DND-41 (cell line): ENCODE measurements around the gene MYH11.

ENCODE experiments used
- EZH2 ChIP-seq: IDR thresholded peaks from 3 replicates; pipeline ENCODE4 v1.6.1; 2012; ENCODE audit warnings: borderline replicate concordance, low read depth, mild to moderate bottlenecking, moderate library complexity, low read length, inconsistent platforms; ENCODE audit not compliant: severe bottlenecking
- TF ChIP-seq, protein P1 (sequence below): IDR thresholded peaks from 2 replicates; pipeline ENCODE4 v1.5.1; 2012; ENCODE audit warnings: borderline replicate concordance, low read length, moderate library complexity, mild to moderate bottlenecking; ENCODE audit not compliant: poor library complexity, severe bottlenecking; ENCODE audit errors: extremely low read depth

DNA sequence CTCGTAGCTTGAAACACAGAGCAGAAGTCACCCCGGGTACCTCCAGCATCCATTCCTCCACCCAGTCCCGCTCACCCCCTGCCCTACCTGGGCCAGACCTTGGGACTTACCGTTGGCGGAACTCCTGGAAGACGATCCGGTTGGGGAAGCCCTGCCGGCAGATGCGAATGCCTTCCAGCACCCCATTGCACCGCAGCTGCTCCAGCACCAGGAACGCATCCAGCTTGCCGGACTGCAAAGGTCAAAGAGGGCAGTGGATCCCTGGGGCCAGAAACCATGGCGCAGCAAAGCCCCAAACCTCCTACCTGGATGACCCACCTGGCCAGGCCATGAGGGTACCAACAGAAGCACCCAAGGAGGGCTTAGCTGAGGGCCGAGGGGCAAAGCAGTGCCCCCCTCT is 108.9 kb downstream of the MYH11 start:
- TF ChIP-seq, protein P1, sequence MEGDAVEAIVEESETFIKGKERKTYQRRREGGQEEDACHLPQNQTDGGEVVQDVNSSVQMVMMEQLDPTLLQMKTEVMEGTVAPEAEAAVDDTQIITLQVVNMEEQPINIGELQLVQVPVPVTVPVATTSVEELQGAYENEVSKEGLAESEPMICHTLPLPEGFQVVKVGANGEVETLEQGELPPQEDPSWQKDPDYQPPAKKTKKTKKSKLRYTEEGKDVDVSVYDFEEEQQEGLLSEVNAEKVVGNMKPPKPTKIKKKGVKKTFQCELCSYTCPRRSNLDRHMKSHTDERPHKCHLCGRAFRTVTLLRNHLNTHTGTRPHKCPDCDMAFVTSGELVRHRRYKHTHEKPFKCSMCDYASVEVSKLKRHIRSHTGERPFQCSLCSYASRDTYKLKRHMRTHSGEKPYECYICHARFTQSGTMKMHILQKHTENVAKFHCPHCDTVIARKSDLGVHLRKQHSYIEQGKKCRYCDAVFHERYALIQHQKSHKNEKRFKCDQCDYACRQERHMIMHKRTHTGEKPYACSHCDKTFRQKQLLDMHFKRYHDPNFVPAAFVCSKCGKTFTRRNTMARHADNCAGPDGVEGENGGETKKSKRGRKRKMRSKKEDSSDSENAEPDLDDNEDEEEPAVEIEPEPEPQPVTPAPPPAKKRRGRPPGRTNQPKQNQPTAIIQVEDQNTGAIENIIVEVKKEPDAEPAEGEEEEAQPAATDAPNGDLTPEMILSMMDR: no peak
- TF ChIP-seq EZH2: no peak
